SK-N-SH (cell line): ENCODE measurements around the gene MAG. TPM values are rescaled to one million over a fixed set of nuclear protein-coding genes. Genes with fewer than 3 reads are reported as not detected.

Source experiments
- CTCF ChIA-PET: fragments of 300-600, 350-600 bp; formaldehyde crosslinking; extraction: SDS; loops from one replicate; lab custom pipeline; 2021; lab: Yijun Ruan, JAX
- POLR2A ChIA-PET: fragments of 350-600 bp; sonication (Branson Sonifier 250); formaldehyde crosslinking; extraction: SDS; loops from one replicate; lab custom pipeline; 2020; ENCODE audit warnings: antibody characterized with exemption, inconsistent platforms; lab: Yijun Ruan, JAX
- DNase-seq: peaks from one replicate; pipeline ENCODE4 v3.0.0; 2012
- H2AFZ ChIP-seq: fragments of 200-600 bp; sonication (generic); 2 replicates; pipeline ENCODE4 v1.8.1; 2016; ENCODE audit warnings: antibody characterized with exemption, mild to moderate bottlenecking, low read depth
- H3F3A ChIP-seq: fragments of 200-600 bp; sonication (generic); replicated peaks from 2 replicates; pipeline ENCODE3; 2016; ENCODE audit warnings: antibody characterized with exemption, mild to moderate bottlenecking; ENCODE audit not compliant: insufficient read depth
- H3K27ac ChIP-seq, 2 experiments: fragments of 200-500 bp in 1 of 2; fragments of 200-600 bp in 1 of 2; sonication (Bioruptor generic) in 1 of 2; sonication (generic), shearing (Covaris generic) in 1 of 2; 2 replicates each; pipeline versions ENCODE4 v1.5.1 to v1.6.1; 2014 to 2016; ENCODE audit warnings: low read depth in 2 of 2, inconsistent platforms in 1 of 2, low read length in 1 of 2, mild to moderate bottlenecking in 1 of 2, mixed read lengths in 1 of 2
- H3K27me3 ChIP-seq: fragments of 200-600 bp; sonication (generic), shearing (Covaris generic); 2 replicates; pipeline ENCODE4 v1.6.1; 2016; ENCODE audit warnings: mixed run types; ENCODE audit not compliant: insufficient read depth
- H3K36me3 ChIP-seq, 2 experiments: fragments of 200-500 bp in 1 of 2; fragments of 200-600 bp in 1 of 2; sonication (Bioruptor generic) in 1 of 2; sonication (generic) in 1 of 2; replicated peaks in 1 of 2; 2 replicates each; pipeline versions ENCODE3 to v1.5.1; 2014 to 2016; ENCODE audit warnings: low read length in 1 of 2, mild to moderate bottlenecking in 1 of 2; ENCODE audit not compliant: insufficient read depth in 2 of 2, control insufficient read depth in 1 of 2
- H3K4me1 ChIP-seq, 2 experiments: fragments of 200-500 bp in 1 of 2; fragments of 200-600 bp in 1 of 2; sonication (Bioruptor generic) in 1 of 2; sonication (generic), shearing (Covaris generic) in 1 of 2; 2 replicates each; pipeline versions ENCODE4 v1.5.1 to v1.6.1; 2014 to 2016; ENCODE audit warnings: low read depth in 1 of 2, low read length in 1 of 2, mixed run types in 1 of 2; ENCODE audit not compliant: insufficient read depth in 2 of 2, control insufficient read depth in 1 of 2
- H3K4me2 ChIP-seq: fragments of 200-600 bp; sonication (generic), shearing (Covaris generic); 2 replicates; pipeline ENCODE4 v1.6.1; 2017; ENCODE audit warnings: mixed run types
- H3K4me3 ChIP-seq, 2 experiments: fragments of 200-500 bp in 1 of 2; fragments of 200-600 bp in 1 of 2; sonication (Bioruptor generic) in 1 of 2; sonication (generic), shearing (Covaris generic) in 1 of 2; 2 replicates each; pipeline versions ENCODE4 v1.5.1 to v1.8.1; 2014 to 2016; ENCODE audit warnings: low read depth in 2 of 2, inconsistent platforms in 1 of 2, low read length in 1 of 2, mild to moderate bottlenecking in 1 of 2, mixed read lengths in 1 of 2, moderate library complexity in 1 of 2
- H3K79me2 ChIP-seq: fragments of 200-600 bp; sonication (generic); 2 replicates; pipeline ENCODE4 v1.8.1; 2017; ENCODE audit warnings: mild to moderate bottlenecking; ENCODE audit not compliant: insufficient read depth
- H3K9ac ChIP-seq: fragments of 200-600 bp; sonication (generic); 2 replicates; pipeline ENCODE4 v1.6.1; 2017; ENCODE audit warnings: mixed run types
- H3K9me2 ChIP-seq: fragments of 200-600 bp; sonication (generic); 2 replicates; pipeline ENCODE4 v1.6.1; 2017; ENCODE audit warnings: mixed run types
- H3K9me3 ChIP-seq: fragments of 200-600 bp; sonication (generic); 2 replicates; pipeline ENCODE4 v1.6.1; 2017; ENCODE audit warnings: mixed run types, mild to moderate bottlenecking, moderate library complexity
- H4K20me1 ChIP-seq: fragments of 200-600 bp; sonication (generic); 2 replicates; pipeline ENCODE4 v1.6.1; 2017; ENCODE audit warnings: mild to moderate bottlenecking, mixed run types; ENCODE audit not compliant: insufficient read depth
- CHD2 ChIP-seq: fragments of 150-350 bp; IDR thresholded peaks from 2 replicates; pipeline ENCODE4 v1.6.1; 2018; ENCODE audit warnings: low read length; ENCODE audit not compliant: partially characterized antibody
- CTCF ChIP-seq: fragments of 200-600 bp; sonication (generic); IDR thresholded peaks from 2 replicates; pipeline ENCODE4 v1.6.1; 2017; ENCODE audit warnings: antibody characterized with exemption, mild to moderate bottlenecking, moderate library complexity
- ELF1 ChIP-seq: IDR thresholded peaks from 2 replicates; pipeline ENCODE4 v1.4.0; 2012
- IRF3 ChIP-seq: fragments of 150-350 bp; IDR thresholded peaks from 2 replicates; pipeline ENCODE4 v1.6.1; 2016; ENCODE audit warnings: mild to moderate bottlenecking, low read depth, low read length
- JUND ChIP-seq: IDR thresholded peaks from 2 replicates; pipeline ENCODE4 v1.4.0; 2012
- MXI1 ChIP-seq: IDR thresholded peaks from 2 replicates; pipeline ENCODE4 v1.6.1; 2012; ENCODE audit warnings: mild to moderate bottlenecking, low read depth, low read length, improper control_type of control experiment
- NFIC ChIP-seq: IDR thresholded peaks from 2 replicates; pipeline ENCODE4 v1.4.0; 2012; ENCODE audit warnings: borderline replicate concordance
- NRF1 ChIP-seq: IDR thresholded peaks from 2 replicates; pipeline ENCODE4 v1.6.1; 2012; ENCODE audit warnings: low read depth, mild to moderate bottlenecking, low read length
- POLR2AphosphoS5 ChIP-seq: IDR thresholded peaks from 2 replicates; pipeline ENCODE4 v1.6.1; 2012; ENCODE audit warnings: low read depth, low read length
- RAD21 ChIP-seq: IDR thresholded peaks from 2 replicates; pipeline ENCODE4 v1.6.1; 2012; ENCODE audit warnings: mild to moderate bottlenecking, low read length
- RCOR1 ChIP-seq: fragments of 150-350 bp; IDR thresholded peaks from 2 replicates; pipeline ENCODE4 v1.6.1; 2017; ENCODE audit warnings: antibody characterized with exemption, low read length
- REST ChIP-seq: IDR thresholded peaks from 2 replicates; pipeline ENCODE4 v1.6.1; 2012; ENCODE audit warnings: mild to moderate bottlenecking, low read depth, low read length, moderate library complexity
- RXRA ChIP-seq: IDR thresholded peaks from 2 replicates; pipeline ENCODE4 v1.4.0; 2012; ENCODE audit warnings: low read depth, mild to moderate bottlenecking, borderline replicate concordance
- SMC3 ChIP-seq: IDR thresholded peaks from 2 replicates; pipeline ENCODE4 v1.6.1; 2012; ENCODE audit warnings: low read depth, low read length, improper control_type of control experiment
- WGBS: methylation state at CpG from one replicate; pipeline ENCODE4 v1.1.6; 2017; ENCODE audit warnings: low lambda C conversion rate; 5-methylcytosine and 5-hydroxymethylcytosine counted together
- polyA plus RNA-seq, 3 experiments: library from polyadenylated mRNA; depleted of rRNA; stranded (reverse); fragments of >200 nt; gene quantifications; 2 replicates each; pipeline ENCODE4 v1.2.3, GENCODE V29; 2012
- TF ChIP-seq, protein P1 (sequence below): IDR thresholded peaks from 2 replicates; pipeline ENCODE4 v1.4.0; 2012; ENCODE audit warnings: low read depth
- TF ChIP-seq, protein P2 (sequence below): IDR thresholded peaks from 2 replicates; pipeline ENCODE4 v1.4.0; 2012; ENCODE audit warnings: low read depth, borderline replicate concordance

The MAG gene
- polyA plus RNA-seq, 1 of the 3 experiments (the other 2 are of a cell fraction): not detected

GRCh38 chr19:35351411-35352176, 59.6 kb downstream of the MAG start:
- no peaks in the 10 kb centered on the region for H3K4me1 ChIP-seq
- H3K4me2 ChIP-seq: no peak overlapping the region
- H3K79me2 ChIP-seq: no peaks in the 10 kb centered on the region
- H3K9me2 ChIP-seq: no peaks in the 10 kb centered on the region
- H3K36me3 ChIP-seq: no peaks in the 10 kb centered on the region
- H3K27me3 ChIP-seq: peaks cover 80% of the 10 kb centered on the region
- CTCF ChIA-PET: interaction anchor here (1.2 to 7.2 kb wide), 11 partner anchors 10 to 154 kb away, joined by 3 to 111 read pairs (median 11); no protein-coding TSS in a partner anchor
- H3K9ac ChIP-seq: no peak overlapping the region
- H3K9me3 ChIP-seq: no peaks in the 10 kb centered on the region
- no peaks in the 10 kb centered on the region for H3F3A ChIP-seq
- H4K20me1 ChIP-seq: no peaks in the 10 kb centered on the region
- no peak overlapping the region for H2AFZ ChIP-seq
- POLR2A ChIA-PET: no interaction called here
- H3K27ac ChIP-seq: no peak overlapping the region
- H3K4me3 ChIP-seq: no peak overlapping the region
- TF ChIP-seq CTCF: no peak
- TF ChIP-seq, protein P1, sequence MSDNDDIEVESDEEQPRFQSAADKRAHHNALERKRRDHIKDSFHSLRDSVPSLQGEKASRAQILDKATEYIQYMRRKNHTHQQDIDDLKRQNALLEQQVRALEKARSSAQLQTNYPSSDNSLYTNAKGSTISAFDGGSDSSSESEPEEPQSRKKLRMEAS: no peak
- TF ChIP-seq RAD21: no peak
- TF ChIP-seq JUND: no peak
- TF ChIP-seq SMC3: no peak
- no peak for TF ChIP-seq MXI1
- TF ChIP-seq ELF1: no peak
- no peak for TF ChIP-seq POLR2AphosphoS5
- no peak for TF ChIP-seq NRF1
- no peak for TF ChIP-seq REST
- TF ChIP-seq CHD2: no peak
- no peak for TF ChIP-seq IRF3
- TF ChIP-seq, protein P2, sequence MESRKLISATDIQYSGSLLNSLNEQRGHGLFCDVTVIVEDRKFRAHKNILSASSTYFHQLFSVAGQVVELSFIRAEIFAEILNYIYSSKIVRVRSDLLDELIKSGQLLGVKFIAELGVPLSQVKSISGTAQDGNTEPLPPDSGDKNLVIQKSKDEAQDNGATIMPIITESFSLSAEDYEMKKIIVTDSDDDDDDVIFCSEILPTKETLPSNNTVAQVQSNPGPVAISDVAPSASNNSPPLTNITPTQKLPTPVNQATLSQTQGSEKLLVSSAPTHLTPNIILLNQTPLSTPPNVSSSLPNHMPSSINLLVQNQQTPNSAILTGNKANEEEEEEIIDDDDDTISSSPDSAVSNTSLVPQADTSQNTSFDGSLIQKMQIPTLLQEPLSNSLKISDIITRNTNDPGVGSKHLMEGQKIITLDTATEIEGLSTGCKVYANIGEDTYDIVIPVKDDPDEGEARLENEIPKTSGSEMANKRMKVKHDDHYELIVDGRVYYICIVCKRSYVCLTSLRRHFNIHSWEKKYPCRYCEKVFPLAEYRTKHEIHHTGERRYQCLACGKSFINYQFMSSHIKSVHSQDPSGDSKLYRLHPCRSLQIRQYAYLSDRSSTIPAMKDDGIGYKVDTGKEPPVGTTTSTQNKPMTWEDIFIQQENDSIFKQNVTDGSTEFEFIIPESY: no peak
- TF ChIP-seq RCOR1: no peak
- TF ChIP-seq NFIC: no peak
- TF ChIP-seq RXRA: no peak
- TF ChIP-seq, all 33 proteins: peak for 0
- WGBS: 57% methylated on average over 27 of the region's 47 CpGs
- DNase-seq: no peak
